Tibial nerve (tissue), 4 donors: ENCODE results near the gene ARG2. TPM values are rescaled to one million over a fixed set of nuclear protein-coding genes. Genes with fewer than 3 reads are reported as not detected.

ENCODE experiments used
- DNase-seq, 2 donors: peaks; one replicate each; pipeline ENCODE4 v3.0.0-alpha.2; 2019; ENCODE audit warnings: low spot score in 2 of 2
- H3K27ac ChIP-seq, 4 donors: fragments of 200-600 bp; sonication (generic) in 3 of 4; one replicate each; pipeline ENCODE4 v1.5.1; 2017 to 2019; ENCODE audit warnings: mild to moderate bottlenecking in 1 of 4
- H3K27me3 ChIP-seq, 2 donors: fragments of 200-600 bp; sonication (generic) in 1 of 2; one replicate each; pipeline versions ENCODE4 v1.5.1 to v1.6.0; 2017 to 2019
- H3K36me3 ChIP-seq, 3 donors: fragments of 200-600 bp; sonication (generic); one replicate each; pipeline ENCODE4 v1.5.1; 2018 to 2019
- H3K4me1 ChIP-seq, 4 donors: fragments of 200-600 bp; sonication (generic) in 3 of 4; one replicate each; pipeline ENCODE4 v1.5.1; 2017 to 2019
- H3K4me3 ChIP-seq, 4 donors: fragments of 200-600 bp; sonication (generic) in 3 of 4; one replicate each; pipeline ENCODE4 v1.5.1; 2017 to 2019; ENCODE audit warnings: mild to moderate bottlenecking in 1 of 4, moderate library complexity in 1 of 4
- H3K9me3 ChIP-seq, 4 donors: fragments of 200-600 bp; sonication (generic) in 3 of 4; one replicate each; pipeline ENCODE4 v1.5.1; 2017 to 2019
- EP300 ChIP-seq, 2 donors: sonication (generic); formaldehyde crosslinking; IDR thresholded peaks; one replicate each; pipeline ENCODE4 v1.6.1; 2017; ENCODE audit warnings: antibody characterized with exemption in 2 of 2, mild to moderate bottlenecking in 1 of 2
- POLR2A ChIP-seq, 2 donors: fragments of 450-650 bp; IDR thresholded peaks; one replicate each; pipeline ENCODE4 v1.6.1; 2017; ENCODE audit warnings: antibody characterized with exemption in 2 of 2, mild to moderate bottlenecking in 2 of 2, moderate library complexity in 2 of 2
- WGBS, 2 donors: methylation state at CpG; one replicate each; pipeline ENCODE4 v1.1.5; 2018; 5-methylcytosine and 5-hydroxymethylcytosine counted together
- total RNA-seq, 4 donors: library from RNA; depleted of rRNA; stranded (reverse); fragments of >200 nt; gene quantifications; one replicate each; pipeline ENCODE4 v1.1.0, GENCODE V29; 2016
- TF ChIP-seq, protein P1 (sequence below), 5 experiments: fragments of 200-600 bp in 3 of 5; fragments of 450-650 bp in 2 of 5; sonication (generic) in 3 of 5; IDR thresholded peaks; one replicate each; pipeline ENCODE4 v1.5.1; 2016 to 2019; ENCODE audit warnings: antibody characterized with exemption in 5 of 5, mild to moderate bottlenecking in 3 of 5, moderate library complexity in 2 of 5

Gene ARG2
- total RNA-seq, 4 donors from 2014 or later: 0.44 to 21.3 (median 2.6) TPM

- no peaks in the 10 kb centered on the region for H3K9me3 ChIP-seq
- H3K4me3 ChIP-seq: peak overlapping the region; percentile 76 to 97 (median 90)
- no peaks in the 10 kb centered on the region for H3K27me3 ChIP-seq
- no peak for DNase-seq
- 34 to 40% methylated on average over 5 of the region's 5 CpGs for WGBS, 2 donors
- H3K27ac ChIP-seq: peak overlapping the region in 1 of 4 donors; percentile 100
- TF ChIP-seq EP300 (IDR thresholded peaks at IDR 0.05) (no peak), POLR2A (IDR thresholded peaks at IDR 0.05) (no peak)
- TF ChIP-seq, protein P1, sequence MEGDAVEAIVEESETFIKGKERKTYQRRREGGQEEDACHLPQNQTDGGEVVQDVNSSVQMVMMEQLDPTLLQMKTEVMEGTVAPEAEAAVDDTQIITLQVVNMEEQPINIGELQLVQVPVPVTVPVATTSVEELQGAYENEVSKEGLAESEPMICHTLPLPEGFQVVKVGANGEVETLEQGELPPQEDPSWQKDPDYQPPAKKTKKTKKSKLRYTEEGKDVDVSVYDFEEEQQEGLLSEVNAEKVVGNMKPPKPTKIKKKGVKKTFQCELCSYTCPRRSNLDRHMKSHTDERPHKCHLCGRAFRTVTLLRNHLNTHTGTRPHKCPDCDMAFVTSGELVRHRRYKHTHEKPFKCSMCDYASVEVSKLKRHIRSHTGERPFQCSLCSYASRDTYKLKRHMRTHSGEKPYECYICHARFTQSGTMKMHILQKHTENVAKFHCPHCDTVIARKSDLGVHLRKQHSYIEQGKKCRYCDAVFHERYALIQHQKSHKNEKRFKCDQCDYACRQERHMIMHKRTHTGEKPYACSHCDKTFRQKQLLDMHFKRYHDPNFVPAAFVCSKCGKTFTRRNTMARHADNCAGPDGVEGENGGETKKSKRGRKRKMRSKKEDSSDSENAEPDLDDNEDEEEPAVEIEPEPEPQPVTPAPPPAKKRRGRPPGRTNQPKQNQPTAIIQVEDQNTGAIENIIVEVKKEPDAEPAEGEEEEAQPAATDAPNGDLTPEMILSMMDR (IDR thresholded peaks at IDR 0.05): no peak
- H3K4me1 ChIP-seq: peaks cover 0 to 43% (median 23%) of the 10 kb centered on the region in 4 donors
- H3K36me3 ChIP-seq: peaks cover 0 to 11% (median 0%) of the 10 kb centered on the region in 3 donors
These were observed 53.7 kb downstream of the ARG2 start for GRCh38 chr14:67673451-67673850.

GRCh38 chr14:67674139-67674479 lies 54.4 kb downstream of the ARG2 start:
- H3K36me3 ChIP-seq: peaks cover 0 to 17% (median 0%) of the 10 kb centered on the region in 3 donors
- H3K27ac ChIP-seq: peak overlapping the region; percentile 97 to 100 (median 98)
- peak overlapping the region; percentile 76 to 97 (median 90) for H3K4me3 ChIP-seq
- WGBS, 2 donors: 0% methylated on average over 10 to 25 of the region's 25 CpGs
- H3K27me3 ChIP-seq: no peaks in the 10 kb centered on the region
- TF ChIP-seq EP300 (IDR thresholded peaks at IDR 0.05): no peak
- TF ChIP-seq, protein P1 (IDR thresholded peaks at IDR 0.05): peak in 1 of 5 experiments; percentile 25
- no peak for TF ChIP-seq POLR2A (IDR thresholded peaks at IDR 0.05)
- peak; percentile 23 to 40 for DNase-seq
- peaks cover 0 to 38% (median 23%) of the 10 kb centered on the region in 4 donors for H3K4me1 ChIP-seq
- no peaks in the 10 kb centered on the region for H3K9me3 ChIP-seq

- WGBS, 2 donors: 0 to 1% methylated on average over 22 to 65 of the region's 87 CpGs
- peak in 1 of 2 donors; percentile 80 for TF ChIP-seq EP300 (IDR thresholded peaks at IDR 0.05)
- peak in 1 of 2 donors; percentile 53 for TF ChIP-seq POLR2A (IDR thresholded peaks at IDR 0.05)
- TF ChIP-seq, protein P1 (IDR thresholded peaks at IDR 0.05): peak in 2 of 5 experiments; percentile 1 to 40
- peak within 1 kb of the TSS; percentile 97 to 100 (median 98) for H3K27ac ChIP-seq
- peak within 1 kb of the TSS; percentile 76 to 97 (median 90) for H3K4me3 ChIP-seq
- DNase-seq: peak; percentile 52 to 58
- H3K9me3 ChIP-seq: no peaks in the 10 kb centered on the region
- H3K4me1 ChIP-seq: peaks cover 0 to 38% (median 23%) of the 10 kb centered on the region in 4 donors
- H3K27me3 ChIP-seq: no peaks in the 10 kb centered on the region
- H3K36me3 ChIP-seq: peaks cover 0 to 17% (median 0%) of the 10 kb centered on the region in 3 donors
These were observed 54.9 kb downstream of the ARG2 start, which contains the start of gene VTI1B for GRCh38 chr14:67674480-67675218. Gene VTI1B (minus strand): TSS chr14:67674632. CDS start chr14:67674489, 143 bp downstream.

DNA sequence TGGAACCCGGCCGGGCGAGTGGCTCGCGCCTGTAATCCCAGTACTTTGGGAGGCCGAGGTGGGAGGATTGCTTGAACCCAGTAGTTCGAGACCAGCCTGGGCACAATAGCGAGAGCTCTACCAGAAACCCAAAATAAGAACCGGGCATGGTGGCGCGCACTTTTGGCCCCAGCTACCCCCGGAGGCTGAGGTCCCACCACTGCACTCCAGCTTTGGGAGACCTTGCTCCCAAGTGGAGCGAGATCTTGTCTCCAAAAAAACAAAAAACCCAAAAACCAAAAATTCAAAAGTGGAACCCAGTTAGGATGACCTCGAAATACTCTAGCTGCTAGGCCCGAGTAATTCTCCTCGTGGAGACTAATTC lies 55.5 kb downstream of the ARG2 start:
- peak overlapping the region; percentile 76 to 97 (median 90) for H3K4me3 ChIP-seq
- WGBS, 2 donors: 31 to 41% methylated on average over 16 of the region's 16 CpGs
- peaks cover 0 to 17% (median 0%) of the 10 kb centered on the region in 3 donors for H3K36me3 ChIP-seq
- no peak for TF ChIP-seq EP300 (IDR thresholded peaks at IDR 0.05)
- TF ChIP-seq, protein P1 (IDR thresholded peaks at IDR 0.05): no peak
- H3K27me3 ChIP-seq: no peaks in the 10 kb centered on the region
- peak overlapping the region; percentile 97 to 100 (median 98) for H3K27ac ChIP-seq
- H3K4me1 ChIP-seq: peaks cover 0 to 38% (median 23%) of the 10 kb centered on the region in 4 donors
- DNase-seq: peak in 1 of 2 donors; percentile 9
- H3K9me3 ChIP-seq: no peaks in the 10 kb centered on the region

- Histone ChIP-seq H3K4me3 (no peak overlapping the region), H3K4me1 (peaks cover 0 to 7% (median 3%) of the 10 kb centered on the region in 4 donors), H3K27me3 (no peaks in the 10 kb centered on the region), H3K27ac (no peak overlapping the region), H3K9me3 (no peaks in the 10 kb centered on the region), H3K36me3 (peaks cover 0 to 32% (median 0%) of the 10 kb centered on the region in 3 donors)
- 63 to 82% methylated on average over 2 of the region's 2 CpGs for WGBS, 2 donors
- no peak for DNase-seq
- TF ChIP-seq, protein P1 (IDR thresholded peaks at IDR 0.05): no peak
- no peak for TF ChIP-seq POLR2A (IDR thresholded peaks at IDR 0.05)
- no peak for TF ChIP-seq EP300 (IDR thresholded peaks at IDR 0.05)
These were observed 59.3 kb downstream of the ARG2 start for GRCh38 chr14:67679006-67679405.
